GM19023 (cell line): Measurements from ENCODE around the gene UBA1.
A peak's percentile ranks its signal among the peaks of the same experiment; 100 is the strongest.

Source experiments
- ATAC-seq: cut with Tn5 transposase; IDR thresholded peaks from one replicate; pipeline ENCODE4 v1.9.1; 2021; ENCODE audit warnings: mild to moderate bottlenecking, moderate library complexity; ENCODE audit not compliant: unreplicated experiment

The UBA1 gene

GRCh38 chrX:47210661-47211425, 17.2 kb downstream of the UBA1 start:
- ATAC-seq = no peak

- no peak for ATAC-seq
Measured at GRCh38 chrX:47212381-47213293, 19.0 kb downstream of the UBA1 start.

- ATAC-seq = no peak
Measured at GRCh38 chrX:47214435-47215077, 20.9 kb downstream of the UBA1 start.

GRCh38 chrX:47215291-47215900, 21.8 kb downstream of the UBA1 start:
- ATAC-seq = no peak

- no peak for ATAC-seq
Measured at GRCh38 chrX:47216393-47216925, 22.8 kb downstream of the UBA1 start.

GRCh38 chrX:47217121-47217851, 23.7 kb downstream of the UBA1 start:
- no peak for ATAC-seq

GRCh38 chrX:47217852-47218279, 24.2 kb downstream of the UBA1 start:
- peak; percentile 88 for ATAC-seq

GRCh38 chrX:47218280-47218919, 24.8 kb downstream of the UBA1 start, which contains the start of gene CDK16:
Gene CDK16, plus strand, starts transcription at chrX:47218681. Its CDS starts 4,877 bp downstream, at chrX:47223558.
- ATAC-seq = peak; percentile 46

- ATAC-seq = no peak
Measured at GRCh38 chrX:47218920-47219815, 25.5 kb downstream of the UBA1 start.

- no peak for ATAC-seq
Measured at GRCh38 chrX:47221756-47222155, 28.1 kb downstream of the UBA1 start.

- ATAC-seq = no peak
Measured at GRCh38 chrX:47222751-47223350, 29.2 kb downstream of the UBA1 start.

- no peak for ATAC-seq
Measured at GRCh38 chrX:47223476-47224250, 30.0 kb downstream of the UBA1 start.

- ATAC-seq = no peak
Measured at GRCh38 chrX:47224266-47224895, 30.8 kb downstream of the UBA1 start.

- no peak for ATAC-seq
Measured at GRCh38 chrX:47224896-47225290, 31.3 kb downstream of the UBA1 start.

- ATAC-seq = no peak
Measured at GRCh38 chrX:47226071-47226470, 32.4 kb downstream of the UBA1 start.

GRCh38 chrX:47226531-47227333, 33.1 kb downstream of the UBA1 start:
- ATAC-seq = no peak
